Uterus (tissue), 4 donors: ENCODE measurements around the gene UBE2U. TPM values are rescaled to one million over a fixed set of nuclear protein-coding genes. Genes with fewer than 3 reads are reported as not detected.

ENCODE experiments used
- DNase-seq, 2 donors: peaks; one replicate each; pipeline ENCODE4 v3.0.0-alpha.2; 2019 to 2020
- H3K27ac ChIP-seq, 2 donors: fragments of 200-600 bp; sonication (generic); 1 replicate in 1 of 2; 2 replicates in 1 of 2; pipeline ENCODE4 v1.5.1; 2016 to 2018
- H3K27me3 ChIP-seq, 2 donors: fragments of 200-600 bp; sonication (generic); one replicate each; pipeline ENCODE4 v1.5.1; 2018 to 2019; ENCODE audit warnings: control low read depth in 1 of 2
- H3K36me3 ChIP-seq, 2 donors: fragments of 200-600 bp; sonication (generic); one replicate each; pipeline ENCODE4 v1.5.1; 2019; ENCODE audit warnings: control low read depth in 1 of 2
- H3K4me1 ChIP-seq, 2 donors: fragments of 200-600 bp; sonication (generic); one replicate each; pipeline ENCODE4 v1.5.1; 2018 to 2019; ENCODE audit warnings: control low read depth in 1 of 2
- H3K4me3 ChIP-seq, 2 donors: fragments of 200-600 bp; sonication (generic); 1 replicate in 1 of 2; 2 replicates in 1 of 2; pipeline ENCODE4 v1.5.1; 2018 to 2019; ENCODE audit warnings: mild to moderate bottlenecking in 1 of 2
- H3K9me3 ChIP-seq, 2 donors: fragments of 200-600 bp; sonication (generic); one replicate each; pipeline ENCODE4 v1.5.1; 2019; ENCODE audit warnings: control low read depth in 1 of 2
- POLR2A ChIP-seq, 2 donors: fragments of 450-650 bp; IDR thresholded peaks; one replicate each; pipeline ENCODE4 v1.6.1; 2016; ENCODE audit warnings: antibody characterized with exemption in 2 of 2, mild to moderate bottlenecking in 1 of 2, moderate library complexity in 1 of 2
- intact Hi-C: fragments of 100-400 bp; cut with DNase I; formaldehyde crosslinking; loops from one replicate; pipeline ENCODE4 v1.15.1; 2023; ENCODE audit warnings: low total_unique reads
- total RNA-seq, 4 donors: library from RNA; depleted of rRNA in 3 of 4; stranded (reverse); fragments of >200 nt in 3 of 4; gene quantifications; one replicate each; pipeline versions ENCODE4 v1.1.0 to v1.2.4, GENCODE V29; 2014 to 2023
- TF ChIP-seq, protein P1 (sequence below), 4 experiments: fragments of 200-600 bp in 2 of 4; fragments of 450-650 bp in 2 of 4; sonication (generic) in 2 of 4; IDR thresholded peaks; one replicate each; pipeline ENCODE4 v1.5.1; 2016 to 2019; ENCODE audit warnings: antibody characterized with exemption in 4 of 4, mild to moderate bottlenecking in 2 of 4, moderate library complexity in 1 of 4
- donor health status: DM: yes; HTN: yes; CAD: no.

Gene UBE2U
- total RNA-seq, 4 donors from 2014 or later: not detected

DNA sequence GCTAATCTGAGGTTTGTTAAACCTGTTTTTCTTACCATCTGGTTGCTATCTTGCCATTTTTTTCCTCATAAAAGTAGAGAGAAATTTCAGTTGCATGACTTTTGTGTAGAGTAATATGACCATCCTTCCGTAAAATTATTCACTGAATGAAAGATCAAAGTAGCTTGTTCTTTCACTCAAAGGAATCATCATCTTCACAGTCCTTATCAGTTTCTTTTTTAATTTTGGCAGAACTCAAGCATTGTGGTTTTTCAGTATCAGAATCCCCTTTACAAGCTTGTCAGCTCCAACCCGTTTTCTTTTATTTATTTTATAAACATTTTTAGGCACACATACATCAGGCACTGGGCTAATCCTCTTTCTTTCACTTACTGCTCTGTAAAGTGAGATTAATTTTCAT lies 91.7 kb downstream of the UBE2U start:
- H3K36me3 ChIP-seq: no peaks in the 10 kb centered on the region
- H3K27ac ChIP-seq: no peak overlapping the region
- H3K27me3 ChIP-seq: no peaks in the 10 kb centered on the region
- H3K4me1 ChIP-seq: no peaks in the 10 kb centered on the region
- TF ChIP-seq, protein P1, sequence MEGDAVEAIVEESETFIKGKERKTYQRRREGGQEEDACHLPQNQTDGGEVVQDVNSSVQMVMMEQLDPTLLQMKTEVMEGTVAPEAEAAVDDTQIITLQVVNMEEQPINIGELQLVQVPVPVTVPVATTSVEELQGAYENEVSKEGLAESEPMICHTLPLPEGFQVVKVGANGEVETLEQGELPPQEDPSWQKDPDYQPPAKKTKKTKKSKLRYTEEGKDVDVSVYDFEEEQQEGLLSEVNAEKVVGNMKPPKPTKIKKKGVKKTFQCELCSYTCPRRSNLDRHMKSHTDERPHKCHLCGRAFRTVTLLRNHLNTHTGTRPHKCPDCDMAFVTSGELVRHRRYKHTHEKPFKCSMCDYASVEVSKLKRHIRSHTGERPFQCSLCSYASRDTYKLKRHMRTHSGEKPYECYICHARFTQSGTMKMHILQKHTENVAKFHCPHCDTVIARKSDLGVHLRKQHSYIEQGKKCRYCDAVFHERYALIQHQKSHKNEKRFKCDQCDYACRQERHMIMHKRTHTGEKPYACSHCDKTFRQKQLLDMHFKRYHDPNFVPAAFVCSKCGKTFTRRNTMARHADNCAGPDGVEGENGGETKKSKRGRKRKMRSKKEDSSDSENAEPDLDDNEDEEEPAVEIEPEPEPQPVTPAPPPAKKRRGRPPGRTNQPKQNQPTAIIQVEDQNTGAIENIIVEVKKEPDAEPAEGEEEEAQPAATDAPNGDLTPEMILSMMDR (IDR thresholded peaks at IDR 0.05): no peak
- TF ChIP-seq POLR2A (IDR thresholded peaks at IDR 0.05): no peak
- no peaks in the 10 kb centered on the region for H3K9me3 ChIP-seq
- intact Hi-C loops: no loop called here
- no peak for DNase-seq
- H3K4me3 ChIP-seq: no peak overlapping the region

DNA sequence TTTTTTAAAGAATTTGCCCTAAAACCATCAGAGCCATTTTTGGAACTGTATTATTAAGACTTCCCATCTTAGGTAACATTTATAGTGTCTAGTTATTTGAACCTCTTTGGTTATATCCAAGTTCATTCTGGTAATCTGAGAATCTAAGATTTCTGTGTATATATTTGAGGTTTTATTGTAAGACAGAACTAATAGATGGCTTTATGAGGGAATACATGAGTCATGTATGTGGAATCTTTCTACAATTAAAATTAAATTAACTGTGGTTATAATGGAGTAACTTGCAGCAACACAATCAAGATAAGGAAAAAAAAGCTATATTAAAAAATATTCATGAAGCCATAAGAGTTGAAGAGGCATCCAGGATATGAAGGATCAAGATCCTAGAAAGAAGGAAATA lies 92.1 kb downstream of the UBE2U start:
- intact Hi-C loops: no loop called here
- Histone ChIP-seq H3K27me3 (no peaks in the 10 kb centered on the region), H3K9me3 (no peaks in the 10 kb centered on the region), H3K27ac (no peak overlapping the region), H3K4me3 (no peak overlapping the region), H3K36me3 (no peaks in the 10 kb centered on the region), H3K4me1 (no peaks in the 10 kb centered on the region)
- no peak for DNase-seq
- TF ChIP-seq, protein P1 (IDR thresholded peaks at IDR 0.05): no peak
- no peak for TF ChIP-seq POLR2A (IDR thresholded peaks at IDR 0.05)

DNA sequence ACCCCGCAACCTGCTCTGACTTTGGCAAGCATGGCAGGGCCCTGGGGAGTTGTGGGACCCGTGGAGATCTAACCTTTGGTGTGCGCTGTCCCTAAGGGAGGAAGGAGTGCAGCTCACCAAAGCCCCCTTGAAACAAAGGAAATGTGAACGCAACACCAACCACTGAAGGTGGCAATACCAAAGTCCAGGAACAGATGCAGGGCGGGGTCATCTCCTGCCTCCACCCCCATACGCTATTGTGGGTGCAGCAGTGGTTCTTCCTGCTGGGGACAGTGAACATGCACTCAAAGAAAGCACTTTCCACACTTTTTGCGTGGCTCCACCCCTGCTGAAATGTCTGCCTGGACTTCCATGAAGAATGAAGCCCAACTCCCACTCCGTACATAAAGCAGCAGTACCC lies 93.0 kb downstream of the UBE2U start:
- Histone ChIP-seq H3K27ac (no peak overlapping the region), H3K4me1 (no peaks in the 10 kb centered on the region)
- no peak for DNase-seq

DNA sequence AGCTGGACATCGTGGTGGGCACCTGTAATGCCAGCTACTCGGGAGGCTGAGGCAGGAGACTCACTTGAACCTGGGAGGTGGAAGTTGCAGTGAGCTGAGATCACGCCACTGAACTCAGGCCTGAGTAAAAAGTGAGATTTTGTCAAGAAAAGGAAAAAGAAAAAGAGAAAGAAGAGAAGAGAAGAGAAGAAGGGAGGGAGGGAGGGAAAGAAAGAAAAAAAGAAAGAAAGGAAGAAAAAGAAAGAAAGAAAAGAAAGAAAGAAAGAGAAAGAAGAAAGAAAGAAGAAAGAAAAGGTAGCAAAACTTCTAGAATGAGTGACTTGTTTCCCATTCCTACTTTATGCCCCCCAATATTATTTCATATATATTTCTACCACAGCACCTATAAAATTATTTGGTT lies 98.8 kb downstream of the UBE2U start:
- TF ChIP-seq, protein P1 (IDR thresholded peaks at IDR 0.05): no peak
- TF ChIP-seq POLR2A (IDR thresholded peaks at IDR 0.05): no peak
- Histone ChIP-seq H3K27me3 (no peaks in the 10 kb centered on the region), H3K4me1 (no peaks in the 10 kb centered on the region), H3K9me3 (no peaks in the 10 kb centered on the region), H3K36me3 (no peaks in the 10 kb centered on the region), H3K4me3 (no peak overlapping the region), H3K27ac (no peak overlapping the region)
- intact Hi-C loops: no loop called here
- no peak for DNase-seq

More for the DNA sequence above, 93.0 kb downstream of the UBE2U start:
- TF ChIP-seq POLR2A (IDR thresholded peaks at IDR 0.05): no peak
- TF ChIP-seq, protein P1 (IDR thresholded peaks at IDR 0.05): no peak
- intact Hi-C loops: no loop called here
- no peaks in the 10 kb centered on the region for H3K27me3 ChIP-seq
- no peak overlapping the region for H3K4me3 ChIP-seq
- H3K36me3 ChIP-seq: no peaks in the 10 kb centered on the region
- no peaks in the 10 kb centered on the region for H3K9me3 ChIP-seq

DNA sequence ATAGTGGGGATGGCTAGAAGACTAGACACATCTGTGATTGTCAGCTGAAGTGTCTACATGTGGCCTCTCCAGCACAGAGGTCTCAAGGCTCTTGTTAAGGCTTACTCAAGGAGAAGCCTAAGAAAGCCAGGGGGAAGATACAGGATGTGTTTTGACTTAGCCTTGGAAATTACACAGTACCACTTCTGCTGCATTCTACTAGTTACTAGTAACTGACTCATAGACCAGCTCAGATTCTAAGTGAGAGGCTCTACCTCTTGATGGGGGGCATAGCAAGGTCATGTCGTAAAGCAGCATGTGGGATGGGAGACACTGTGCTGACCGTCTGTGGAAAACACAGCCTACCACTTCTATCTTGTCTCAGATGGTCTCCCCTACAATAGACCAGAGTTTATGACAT lies 99.5 kb downstream of the UBE2U start:
- Histone ChIP-seq H3K4me1 (no peaks in the 10 kb centered on the region), H3K36me3 (no peaks in the 10 kb centered on the region), H3K4me3 (no peak overlapping the region), H3K9me3 (no peaks in the 10 kb centered on the region), H3K27ac (no peak overlapping the region), H3K27me3 (no peaks in the 10 kb centered on the region)
- DNase-seq: no peak
- no peak for TF ChIP-seq POLR2A (IDR thresholded peaks at IDR 0.05)
- TF ChIP-seq, protein P1 (IDR thresholded peaks at IDR 0.05): no peak
- intact Hi-C loops: no loop called here
